AG04450 (cell line): Measurements from ENCODE around the gene ANKRD10. TPM values are rescaled to one million over a fixed set of nuclear protein-coding genes. Genes with fewer than 3 reads are reported as not detected.
"Not testable (repeated sequence)": the region's sequence is repeated elsewhere in the genome, so short reads cannot be mapped to it uniquely, and the experiment has no call there.

Experiments used
- CTCF ChIA-PET: fragments of 300-600, 350-600 bp; formaldehyde crosslinking; extraction: SDS; loops from one replicate; lab custom pipeline; 2022; ENCODE audit warnings: antibody characterized with exemption, inconsistent platforms; lab: Charles Lee
- POLR2A ChIA-PET: fragments of 350-600 bp; formaldehyde crosslinking; extraction: SDS; loops from one replicate; lab custom pipeline; 2021; ENCODE audit warnings: antibody characterized with exemption, inconsistent platforms; lab: Yijun Ruan, JAX
- DNase-seq: peaks from one replicate; pipeline ENCODE4 v3.0.0-alpha.2; 2011; ENCODE audit warnings: low read depth, low spot score
- H3K27ac ChIP-seq: one replicate; pipeline ENCODE4 v1.5.1; 2012; ENCODE audit warnings: low read depth, low read length, control low read depth
- H3K27me3 ChIP-seq: one replicate; pipeline ENCODE4 v1.6.0; 2012; ENCODE audit warnings: low read length; ENCODE audit not compliant: control insufficient read depth, insufficient read depth
- H3K4me3 ChIP-seq: 2 replicates; pipeline ENCODE4 v1.5.1; 2011; ENCODE audit warnings: mild to moderate bottlenecking, low read depth, low read length, control low read depth
- H3K9me3 ChIP-seq: 2 replicates; pipeline ENCODE4 v1.5.1; 2012; ENCODE audit warnings: low read length; ENCODE audit not compliant: control insufficient read depth, insufficient read depth
- CTCF ChIP-seq: IDR thresholded peaks from 2 replicates; pipeline ENCODE4 v1.5.1; 2011; ENCODE audit warnings: low read depth, low read length, control low read depth, inconsistent platforms
- polyA plus RNA-seq: library from polyadenylated mRNA; depleted of rRNA; stranded (reverse); fragments of >200 nt; gene quantifications from 2 replicates; pipeline ENCODE4 v1.2.3, GENCODE V29; 2011

The ANKRD10 gene
- polyA plus RNA-seq, 1 experiment = 105 TPM

GRCh38 chr13:110845520-110845919, 69.3 kb downstream of the ANKRD10 start:
- Histone ChIP-seq H3K9me3 (peaks cover 6% of the 10 kb centered on the region; the same call in 1 of the 2 replicates), H3K27ac (no peak overlapping the region), H3K27me3 (peaks cover 50% of the 10 kb centered on the region), H3K4me3 (no peak overlapping the region)
- TF ChIP-seq CTCF = no peak
- POLR2A ChIA-PET = no interaction called here
- CTCF ChIA-PET = interaction anchor here (0.9 kb wide), 1 partner anchor 14 kb away, joined by 3 read pairs; no protein-coding TSS in a partner anchor
- no peak for DNase-seq

DNA sequence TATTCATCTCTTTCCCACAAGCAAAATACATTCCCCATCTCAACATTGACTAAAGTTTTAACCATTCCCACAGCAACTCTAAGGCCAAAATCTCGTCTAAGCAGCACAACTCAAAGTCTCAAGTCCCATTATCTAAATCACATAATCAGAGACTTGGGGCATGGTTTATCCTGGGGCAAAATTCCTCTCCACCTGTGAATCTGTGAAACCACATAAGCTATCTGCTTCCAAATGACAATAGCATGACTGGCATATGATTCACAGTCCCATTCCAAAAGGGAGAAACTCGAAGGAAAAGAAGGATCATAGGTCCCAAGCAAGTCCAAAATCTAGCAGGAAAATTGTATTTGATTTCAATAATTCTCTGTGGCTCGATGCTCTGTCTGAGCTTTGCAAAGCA, 73.0 kb downstream of the ANKRD10 start:
- no peak for DNase-seq
- H3K4me3 ChIP-seq = no peak overlapping the region
- ChIA-PET POLR2A (no interaction called here), CTCF (no interaction called here)
- no peak overlapping the region for H3K27ac ChIP-seq
- H3K27me3 ChIP-seq = peaks cover 41% of the 10 kb centered on the region
- peaks cover 6% of the 10 kb centered on the region; the same call in 1 of the 2 replicates for H3K9me3 ChIP-seq
- no peak for TF ChIP-seq CTCF

- peaks cover 41% of the 10 kb centered on the region for H3K27me3 ChIP-seq
- H3K9me3 ChIP-seq = peaks cover 6% of the 10 kb centered on the region; the same call in 1 of the 2 replicates
- no peak overlapping the region for H3K27ac ChIP-seq
- TF ChIP-seq CTCF = no peak
- DNase-seq = no peak
- CTCF ChIA-PET = no interaction called here
- no peak overlapping the region for H3K4me3 ChIP-seq
- POLR2A ChIA-PET = no interaction called here
Observed at GRCh38 chr13:110841406-110841805, 73.5 kb downstream of the ANKRD10 start.

DNA sequence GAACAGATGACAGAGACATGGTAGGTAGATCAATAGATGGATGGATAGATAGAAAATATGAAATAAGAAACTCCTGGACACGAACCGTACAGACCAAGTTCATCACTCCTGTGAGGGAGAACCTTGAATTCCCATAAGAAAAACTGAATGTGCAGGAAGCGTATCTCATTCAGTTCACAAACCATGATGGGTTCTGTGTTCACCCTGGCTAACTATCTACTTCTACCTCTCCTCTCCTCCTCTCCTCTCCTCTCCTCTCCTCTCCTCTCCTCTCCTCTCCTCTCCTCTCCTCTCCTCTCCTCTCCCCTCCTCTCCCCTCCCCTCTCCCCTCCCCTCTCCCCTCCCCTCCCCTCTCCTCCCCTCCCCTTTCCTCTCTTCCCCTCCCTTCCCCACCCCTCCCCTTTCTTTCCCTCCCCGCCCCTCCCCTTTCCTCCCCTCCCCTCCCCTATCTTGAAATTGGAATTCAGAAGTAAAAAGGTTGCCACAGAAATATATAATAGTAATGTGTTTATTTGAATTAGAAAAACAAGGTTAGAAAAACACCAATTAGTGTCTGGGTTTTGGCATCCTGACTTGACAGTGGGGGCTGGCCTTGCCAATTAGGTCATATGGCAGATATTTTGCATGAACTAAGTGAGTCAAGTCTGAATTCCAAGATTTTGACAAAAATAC, 75.9 kb downstream of the ANKRD10 start:
- no peak overlapping the region for H3K27ac ChIP-seq
- peaks cover 6% of the 10 kb centered on the region; the same call in 1 of the 2 replicates for H3K9me3 ChIP-seq
- peaks cover 35% of the 10 kb centered on the region for H3K27me3 ChIP-seq
- no peak for DNase-seq
- no peak overlapping the region for H3K4me3 ChIP-seq
- ChIA-PET CTCF (no interaction called here), POLR2A (no interaction called here)
- TF ChIP-seq CTCF = no peak

GRCh38 chr13:110838116-110838515, 76.8 kb downstream of the ANKRD10 start:
- H3K9me3 ChIP-seq = peaks cover 6% of the 10 kb centered on the region; the same call in 1 of the 2 replicates
- CTCF ChIA-PET = no interaction called here
- POLR2A ChIA-PET = no interaction called here
- no peak overlapping the region for H3K27ac ChIP-seq
- peaks cover 34% of the 10 kb centered on the region for H3K27me3 ChIP-seq
- DNase-seq = no peak
- TF ChIP-seq CTCF = no peak
- H3K4me3 ChIP-seq = no peak overlapping the region

- DNase-seq, CTCF ChIA-PET: not testable (repeated sequence)
- H3K27me3 ChIP-seq = peaks cover 33% of the 10 kb centered on the region
Observed at GRCh38 chr13:110837397-110838061, 77.3 kb downstream of the ANKRD10 start.

More at GRCh38 chr13:110837397-110838061, 77.3 kb downstream of the ANKRD10 start:
- H3K4me3 ChIP-seq, POLR2A ChIA-PET, H3K9me3 ChIP-seq, H3K27ac ChIP-seq: not testable (repeated sequence)
